GM13977 (cell line): ENCODE results near the gene TSPAN15.

Experiments
- DNase-seq: peaks from one replicate; pipeline ENCODE4 v3.0.0; 2012; ENCODE audit warnings: low spot score
- CTCF ChIP-seq: IDR thresholded peaks from 2 replicates; pipeline ENCODE4 v1.5.1; 2012; ENCODE audit warnings: mild to moderate bottlenecking, control low read depth; ENCODE audit not compliant: insufficient read depth; ENCODE audit errors: extremely low read depth, missing control alignments
- in situ Hi-C: fragments of 300-500 bp; cut with MboI; formaldehyde crosslinking; loops from one replicate; pipeline ENCODE4 v1.12.0; 2022; ENCODE audit warnings: low sequenced_read_pairs, low pct_unique_long_range_greater_than_20kb, mixed read lengths, inconsistent platforms; ENCODE audit not compliant: unreplicated experiment

The TSPAN15 gene

GRCh38 chr10:69505636-69506318 lies 54.5 kb downstream of the TSPAN15 start:
- DNase-seq = no peak
- in situ Hi-C loops = no loop called here
- no peak for TF ChIP-seq CTCF

GRCh38 chr10:69506487-69506833 lies 55.2 kb downstream of the TSPAN15 start:
- in situ Hi-C loops = no loop called here
- TF ChIP-seq CTCF = no peak
- no peak for DNase-seq

- no peak for DNase-seq
- TF ChIP-seq CTCF = no peak
- in situ Hi-C loops = no loop called here
These were observed 55.8 kb downstream of the TSPAN15 start for GRCh38 chr10:69506834-69507713.

GRCh38 chr10:69508738-69509340 lies 57.6 kb downstream of the TSPAN15 start:
- no peak for DNase-seq
- in situ Hi-C loops = no loop called here
- TF ChIP-seq CTCF = no peak

GRCh38 chr10:69512901-69513300 lies 61.6 kb downstream of the TSPAN15 start:
- no peak for TF ChIP-seq CTCF
- in situ Hi-C loops = no loop called here
- DNase-seq = no peak

- no peak for DNase-seq
- no peak for TF ChIP-seq CTCF
- in situ Hi-C loops = no loop called here
These were observed 62.4 kb downstream of the TSPAN15 start for GRCh38 chr10:69513617-69514016.
